Prostate gland (tissue), 2 donors: Measurements from ENCODE around the gene ABCA1. TPM values are rescaled to one million over a fixed set of nuclear protein-coding genes. Genes with fewer than 3 reads are reported as not detected.

Experiments
- DNase-seq: peaks from one replicate; pipeline ENCODE4 v3.0.0-alpha.2; 2019; ENCODE audit warnings: low spot score
- H3K27ac ChIP-seq, 2 donors: fragments of 200-600 bp; sonication (generic); 2 replicates each; pipeline ENCODE4 v1.5.1; 2017 to 2019
- H3K27me3 ChIP-seq: fragments of 200-600 bp; sonication (generic); replicated peaks from 2 replicates; pipeline ENCODE4 v1.5.1; 2019; ENCODE audit not compliant: insufficient read depth
- H3K36me3 ChIP-seq, 2 donors: fragments of 200-600 bp; sonication (generic); 1 replicate in 1 of 2; 2 replicates in 1 of 2; pipeline versions ENCODE4 v1.5.1 to v1.8.1; 2017 to 2019
- H3K4me1 ChIP-seq: fragments of 200-600 bp; sonication (generic); replicated peaks from 2 replicates; pipeline ENCODE4 v1.5.1; 2019
- H3K4me3 ChIP-seq, 2 donors: fragments of 200-600 bp; sonication (generic); 2 replicates each; pipeline ENCODE4 v1.5.1; 2017 to 2019
- H3K9me3 ChIP-seq: fragments of 200-600 bp; sonication (generic); 2 replicates; pipeline ENCODE4 v1.5.1; 2017
- CTCF ChIP-seq, 4 experiments: fragments of 200-600 bp in 2 of 4; fragments of 450-650 bp in 2 of 4; sonication (generic) in 2 of 4; IDR thresholded peaks; 1 replicate in 3 of 4; 2 replicates in 1 of 4; pipeline ENCODE4 v1.5.1; 2016 to 2019; ENCODE audit warnings: antibody characterized with exemption in 4 of 4, mild to moderate bottlenecking in 2 of 4, moderate library complexity in 2 of 4
- POLR2A ChIP-seq: fragments of 450-650 bp; IDR thresholded peaks from one replicate; pipeline ENCODE4 v1.6.1; 2016; ENCODE audit warnings: antibody characterized with exemption, mild to moderate bottlenecking
- POLR2AphosphoS5 ChIP-seq: sonication (generic); formaldehyde crosslinking; IDR thresholded peaks from one replicate; pipeline ENCODE4 v1.6.1; 2017; ENCODE audit warnings: antibody characterized with exemption
- WGBS: methylation state at CpG from one replicate; pipeline ENCODE4 v1.1.5; 2018; 5-methylcytosine and 5-hydroxymethylcytosine counted together
- intact Hi-C: fragments of 100-400 bp; cut with DNase I; formaldehyde crosslinking; loops from one replicate; pipeline ENCODE4 v1.14.2; 2022
- total RNA-seq, 2 donors: library from RNA; depleted of rRNA; stranded (reverse); fragments of >200 nt; gene quantifications; one replicate each; pipeline ENCODE4 v1.1.0, GENCODE V29; 2016

ABCA1 gene
- total RNA-seq, 2 donors from 2014 or later, result 11.0 to 63.7 TPM

DNA sequence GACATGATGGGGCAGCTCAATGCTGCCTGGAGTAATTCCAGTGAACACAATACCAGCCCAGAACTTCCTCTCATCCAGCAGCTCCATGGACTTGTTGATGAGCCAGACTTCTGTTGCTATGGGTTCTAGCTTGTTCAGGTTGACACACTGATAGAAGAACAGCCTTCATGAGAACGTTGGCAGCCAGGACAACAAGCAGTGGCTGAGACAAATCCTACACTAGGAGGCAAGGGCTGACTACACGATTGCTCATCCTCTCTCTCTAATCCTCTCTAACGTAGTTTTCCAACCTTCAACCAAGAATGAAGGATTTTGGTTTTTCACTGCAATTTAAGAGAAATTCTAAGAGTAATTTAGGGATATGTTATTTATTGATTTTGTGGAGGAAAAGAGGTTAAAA lies 96.3 kb downstream of the ABCA1 start:
- no peaks in the 10 kb centered on the region for H3K9me3 ChIP-seq
- TF ChIP-seq POLR2AphosphoS5 (no peak), POLR2A (no peak), CTCF (IDR thresholded peaks at IDR 0.05) (no peak)
- no peak overlapping the region for H3K27ac ChIP-seq
- intact Hi-C loops, result no loop called here
- WGBS, result 76% methylated on average over 3 of the region's 3 CpGs
- H3K4me3 ChIP-seq, result no peak overlapping the region
- peaks cover 0 to 14% of the 10 kb centered on the region in 2 donors for H3K36me3 ChIP-seq
- no peak for DNase-seq
- no peaks in the 10 kb centered on the region for H3K27me3 ChIP-seq
- H3K4me1 ChIP-seq, result no peaks in the 10 kb centered on the region

- WGBS, result 92% methylated on average over 7 of the region's 7 CpGs
- intact Hi-C loops, result no loop called here
Observed at GRCh38 chr9:104826911-104827310, 101.0 kb downstream of the ABCA1 start.

GRCh38 chr9:104826079-104826775 lies 101.7 kb downstream of the ABCA1 start:
- Histone ChIP-seq H3K4me1 (no peaks in the 10 kb centered on the region), H3K4me3 (no peak overlapping the region), H3K9me3 (no peaks in the 10 kb centered on the region), H3K27ac (no peak overlapping the region), H3K36me3 (peaks cover 0 to 31% of the 10 kb centered on the region in 2 donors), H3K27me3 (no peaks in the 10 kb centered on the region)
- DNase-seq, result no peak
- no peak for TF ChIP-seq POLR2A
- no peak for TF ChIP-seq CTCF (IDR thresholded peaks at IDR 0.05)
- TF ChIP-seq POLR2AphosphoS5, result no peak
- intact Hi-C loops, result no loop called here
- 89% methylated on average over 3 of the region's 3 CpGs for WGBS

More at GRCh38 chr9:104826911-104827310, 101.0 kb downstream of the ABCA1 start:
- no peaks in the 10 kb centered on the region for H3K9me3 ChIP-seq
- no peak for TF ChIP-seq POLR2A
- TF ChIP-seq POLR2AphosphoS5, result no peak
- TF ChIP-seq CTCF (IDR thresholded peaks at IDR 0.05), result no peak
- peaks cover 0 to 28% of the 10 kb centered on the region in 2 donors for H3K36me3 ChIP-seq
- no peak overlapping the region for H3K27ac ChIP-seq
- no peak for DNase-seq
- no peak overlapping the region for H3K4me3 ChIP-seq
- no peaks in the 10 kb centered on the region for H3K27me3 ChIP-seq
- no peaks in the 10 kb centered on the region for H3K4me1 ChIP-seq

DNA sequence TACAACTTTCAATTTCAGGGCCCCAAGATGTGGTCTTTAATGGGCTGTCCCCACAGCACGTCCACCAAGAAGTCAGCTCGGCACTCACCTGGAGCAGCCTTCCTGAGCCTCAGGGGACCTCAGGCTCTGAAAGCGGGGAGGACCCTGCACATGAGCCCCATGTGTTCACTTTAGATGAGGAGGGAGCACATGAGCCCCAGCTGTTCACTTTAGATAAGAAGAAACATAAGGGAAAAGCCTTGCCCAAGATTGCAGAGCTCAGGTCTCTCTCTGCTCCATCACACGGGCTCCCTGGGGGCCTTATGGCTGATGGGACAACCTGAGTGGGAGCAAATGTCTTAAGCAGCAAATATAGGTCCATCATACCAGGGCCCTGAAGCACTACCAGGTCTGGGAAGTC lies 107.6 kb downstream of the ABCA1 start:
- Histone ChIP-seq H3K27me3 (no peaks in the 10 kb centered on the region), H3K27ac (no peak overlapping the region), H3K36me3 (peaks cover 0 to 32% of the 10 kb centered on the region in 2 donors), H3K9me3 (no peaks in the 10 kb centered on the region), H3K4me1 (no peaks in the 10 kb centered on the region), H3K4me3 (no peak overlapping the region)
- no peak for DNase-seq
- TF ChIP-seq CTCF (IDR thresholded peaks at IDR 0.05) (no peak), POLR2AphosphoS5 (no peak), POLR2A (no peak)
- intact Hi-C loops, result no loop called here
- 92% methylated on average over 4 of the region's 4 CpGs for WGBS

GRCh38 chr9:104819033-104819432 lies 108.9 kb downstream of the ABCA1 start:
- intact Hi-C loops, result no loop called here
- no peak for TF ChIP-seq POLR2A
- TF ChIP-seq POLR2AphosphoS5, result no peak
- TF ChIP-seq CTCF (IDR thresholded peaks at IDR 0.05), result no peak

More at GRCh38 chr9:104819033-104819432, 108.9 kb downstream of the ABCA1 start:
- WGBS, result 71% methylated on average over 3 of the region's 3 CpGs
- no peaks in the 10 kb centered on the region for H3K27me3 ChIP-seq
- H3K4me1 ChIP-seq, result no peaks in the 10 kb centered on the region
- DNase-seq, result no peak
- H3K4me3 ChIP-seq, result no peak overlapping the region
- no peak overlapping the region for H3K27ac ChIP-seq
- H3K36me3 ChIP-seq, result peaks cover 0 to 35% of the 10 kb centered on the region in 2 donors
- no peaks in the 10 kb centered on the region for H3K9me3 ChIP-seq
